GM12878 (cell line): Measurements from ENCODE around the gene AIF1. TPM values are rescaled to one million over a fixed set of nuclear protein-coding genes. Genes with fewer than 3 reads are reported as not detected.

Source experiments
- CTCF ChIP-seq, 3 experiments: IDR thresholded peaks in 2 of 3; conservative IDR thresholded peaks in 1 of 3; 2 replicates each; pipeline ENCODE4 v1.5.1; 2011; ENCODE audit warnings: low read depth in 3 of 3, low read length in 3 of 3, mild to moderate bottlenecking in 3 of 3, control low read depth in 2 of 3, moderate library complexity in 2 of 3, inconsistent platforms in 1 of 3, mixed read lengths in 1 of 3; ENCODE audit not compliant: control insufficient read depth in 2 of 3, insufficient read depth in 1 of 3; ENCODE audit errors: extremely low read depth in 1 of 3
- E4F1 ChIP-seq: fragments of 450-650 bp; IDR thresholded peaks from 2 replicates; pipeline ENCODE4 v1.6.1; 2018; ENCODE audit warnings: borderline replicate concordance, mild to moderate bottlenecking; ENCODE audit not compliant: partially characterized antibody
- HSF1 ChIP-seq: fragments of 150-350 bp; IDR thresholded peaks from 2 replicates; pipeline ENCODE4 v1.6.1; 2014; ENCODE audit warnings: mild to moderate bottlenecking, low read depth, low read length
- POU2F2 ChIP-seq: IDR thresholded peaks from 3 replicates; pipeline ENCODE4 v1.6.1; 2011; ENCODE audit warnings: low read depth, mild to moderate bottlenecking, low read length, borderline replicate concordance
- RAD51 ChIP-seq: fragments of 450-650 bp; IDR thresholded peaks from 2 replicates; pipeline ENCODE4 v1.6.1; 2016; ENCODE audit warnings: moderate library complexity, mild to moderate bottlenecking, inconsistent platforms
- RCOR1 ChIP-seq: conservative IDR thresholded peaks from 2 replicates; pipeline ENCODE4 v1.6.1; 2012; ENCODE audit warnings: low read depth, low read length, improper control_type of control experiment
- ZBTB4 ChIP-seq: fragments of 450-650 bp; formaldehyde crosslinking; IDR thresholded peaks from 2 replicates; pipeline ENCODE4 v1.4.0; 2022; ENCODE audit warnings: mild to moderate bottlenecking, moderate library complexity
- polyA plus RNA-seq, 11 experiments: library from polyadenylated mRNA; depleted of rRNA in 4 of 11; unstranded in 6 of 11; stranded (reverse) in 5 of 11; fragments of >200 nt; fragmentation: Nextera tagmentation in 4 of 11; fragmentation: Illumina TruSeq in 1 of 11; extraction: Ambion mirVana in 4 of 11; extraction: Trizol in 1 of 11; gene quantifications; 1 replicate in 1 of 11; 2 replicates in 10 of 11; pipeline versions ENCODE4 v1.2.1 to v1.2.3, GENCODE V29; 2011 to 2016; ENCODE audit warnings: inconsistent platforms in 2 of 11, missing spikeins in 2 of 11, low read depth in 1 of 11
- total RNA-seq, 4 experiments: library from RNA; depleted of rRNA in 3 of 4; stranded (reverse); fragments of >200 nt in 3 of 4; fragmentation: Illumina TruSeq in 1 of 4; extraction: Trizol in 1 of 4; gene quantifications; 2 replicates each; pipeline versions ENCODE4 v1.2.1 to v1.2.3, GENCODE V29; 2013 to 2021

The AIF1 gene
- total and polyA plus RNA-seq, 10 of the 15 experiments (the other 5 are each of a cell fraction or from before 2014, with no cell fraction given): 1.9 to 256 (median 134) TPM

- TF ChIP-seq CTCF (IDR thresholded peaks at IDR 0.05 in 2 of 3, conservative IDR thresholded peaks at IDR 0.05 in 1 of 3; ENCODE audit: control insufficient read depth in 2 of 3, extremely low read depth in 1 of 3, insufficient read depth in 1 of 3, low read depth in 3 of 3, low read length in 3 of 3): no peak
- TF ChIP-seq POU2F2: 0 out of 3 replicates have a peak, but pooled peaks have one; percentile 65
- TF ChIP-seq ZBTB4 (CRISPR knock-in tag): no peak
- TF ChIP-seq RAD51: no peak
- no peak for TF ChIP-seq E4F1
- no peak for TF ChIP-seq HSF1
- TF ChIP-seq RCOR1: no peak
These were observed 45.6 kb downstream of the AIF1 start, which contains the start of gene C6orf47 (continued) for GRCh38 chr6:31660381-31661261.
